ENCODE data around the gene NHERF1.
A peak's percentile ranks its signal among the peaks of the same experiment; 100 is the strongest.

NHERF1 gene

GRCh38 chr17:74749279-74750038 is 1.0 kb downstream of the NHERF1 start:
- peak overlapping the region; percentile 92 for H3K4me3 ChIP-seq (ENCODE audit: low read depth, low read length)
- DNase-seq (ENCODE audit: low read depth) = no peak

GRCh38 chr17:74750039-74750326 is 1.6 kb downstream of the NHERF1 start:
- no peak for DNase-seq (ENCODE audit: low read depth)
- TF ChIP-seq, protein P1, sequence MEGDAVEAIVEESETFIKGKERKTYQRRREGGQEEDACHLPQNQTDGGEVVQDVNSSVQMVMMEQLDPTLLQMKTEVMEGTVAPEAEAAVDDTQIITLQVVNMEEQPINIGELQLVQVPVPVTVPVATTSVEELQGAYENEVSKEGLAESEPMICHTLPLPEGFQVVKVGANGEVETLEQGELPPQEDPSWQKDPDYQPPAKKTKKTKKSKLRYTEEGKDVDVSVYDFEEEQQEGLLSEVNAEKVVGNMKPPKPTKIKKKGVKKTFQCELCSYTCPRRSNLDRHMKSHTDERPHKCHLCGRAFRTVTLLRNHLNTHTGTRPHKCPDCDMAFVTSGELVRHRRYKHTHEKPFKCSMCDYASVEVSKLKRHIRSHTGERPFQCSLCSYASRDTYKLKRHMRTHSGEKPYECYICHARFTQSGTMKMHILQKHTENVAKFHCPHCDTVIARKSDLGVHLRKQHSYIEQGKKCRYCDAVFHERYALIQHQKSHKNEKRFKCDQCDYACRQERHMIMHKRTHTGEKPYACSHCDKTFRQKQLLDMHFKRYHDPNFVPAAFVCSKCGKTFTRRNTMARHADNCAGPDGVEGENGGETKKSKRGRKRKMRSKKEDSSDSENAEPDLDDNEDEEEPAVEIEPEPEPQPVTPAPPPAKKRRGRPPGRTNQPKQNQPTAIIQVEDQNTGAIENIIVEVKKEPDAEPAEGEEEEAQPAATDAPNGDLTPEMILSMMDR (IDR thresholded peaks at IDR 0.05; ENCODE audit: low read depth, low read length, missing control alignments) = no peak
- peak overlapping the region; percentile 92 for H3K4me3 ChIP-seq (ENCODE audit: low read depth, low read length)

More at GRCh38 chr17:74749279-74750038, 1.0 kb downstream of the NHERF1 start:
- TF ChIP-seq, protein P1 (IDR thresholded peaks at IDR 0.05; ENCODE audit: low read depth, low read length, missing control alignments) = no peak

GRCh38 chr17:74750327-74751069 is 2.1 kb downstream of the NHERF1 start:
- peak overlapping the region; percentile 92 for H3K4me3 ChIP-seq (ENCODE audit: low read depth, low read length)
- TF ChIP-seq, protein P1 (IDR thresholded peaks at IDR 0.05; ENCODE audit: low read depth, low read length, missing control alignments) = peak; percentile 1

GRCh38 chr17:74752415-74752814 is 4.0 kb downstream of the NHERF1 start:
- TF ChIP-seq, protein P1 (IDR thresholded peaks at IDR 0.05; ENCODE audit: low read depth, low read length, missing control alignments) = no peak
- DNase-seq (ENCODE audit: low read depth) = no peak
- no peak overlapping the region for H3K4me3 ChIP-seq (ENCODE audit: low read depth, low read length)

More at GRCh38 chr17:74750327-74751069, 2.1 kb downstream of the NHERF1 start:
- no peak for DNase-seq (ENCODE audit: low read depth)

GRCh38 chr17:74752822-74753401 is 4.5 kb downstream of the NHERF1 start:
- no peak overlapping the region for H3K4me3 ChIP-seq (ENCODE audit: low read depth, low read length)
- TF ChIP-seq, protein P1 (IDR thresholded peaks at IDR 0.05; ENCODE audit: low read depth, low read length, missing control alignments) = no peak
- no peak for DNase-seq (ENCODE audit: low read depth)

DNA sequence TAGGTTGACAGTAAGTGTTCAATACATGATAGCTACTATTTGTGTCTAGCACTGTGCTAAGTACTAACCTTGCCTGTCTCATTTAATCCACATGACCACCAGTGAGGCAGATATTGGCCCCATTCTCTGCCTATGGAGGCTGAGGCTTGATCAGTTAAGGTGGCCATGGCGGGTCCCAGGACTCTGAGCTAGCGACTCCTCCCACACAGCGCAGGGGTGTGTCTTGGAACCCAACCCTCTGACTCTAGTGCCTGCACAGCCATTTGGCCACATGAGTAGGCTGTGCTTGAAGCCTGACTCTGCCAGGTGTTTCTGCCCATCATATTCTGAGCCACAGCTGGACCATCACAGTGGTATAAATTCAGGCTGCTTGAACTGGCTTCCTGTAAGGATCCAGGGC is 6.4 kb downstream of the NHERF1 start:
- no peak for DNase-seq (ENCODE audit: low read depth)
- no peak overlapping the region for H3K4me3 ChIP-seq (ENCODE audit: low read depth, low read length)
- TF ChIP-seq, protein P1 (IDR thresholded peaks at IDR 0.05; ENCODE audit: low read depth, low read length, missing control alignments) = no peak
